SU-DHL-6 (cell line): ENCODE results near the gene NRARP.

ENCODE experiments used
- CTCF ChIP-seq: fragments of 200-600 bp; sonication (generic); IDR thresholded peaks from one replicate; pipeline ENCODE4 v1.5.1; 2017; ENCODE audit warnings: antibody characterized with exemption, mild to moderate bottlenecking, low read length, moderate library complexity; ENCODE audit not compliant: insufficient read depth, poor library complexity, severe bottlenecking
- EZH2phosphoT487 ChIP-seq: fragments of 200-600 bp; sonication (generic), shearing (Covaris generic); conservative IDR thresholded peaks from 2 replicates; pipeline ENCODE4 v1.6.1; 2018; ENCODE audit warnings: mild to moderate bottlenecking, antibody characterized with exemption, low read length, moderate library complexity, mixed read lengths

DNA sequence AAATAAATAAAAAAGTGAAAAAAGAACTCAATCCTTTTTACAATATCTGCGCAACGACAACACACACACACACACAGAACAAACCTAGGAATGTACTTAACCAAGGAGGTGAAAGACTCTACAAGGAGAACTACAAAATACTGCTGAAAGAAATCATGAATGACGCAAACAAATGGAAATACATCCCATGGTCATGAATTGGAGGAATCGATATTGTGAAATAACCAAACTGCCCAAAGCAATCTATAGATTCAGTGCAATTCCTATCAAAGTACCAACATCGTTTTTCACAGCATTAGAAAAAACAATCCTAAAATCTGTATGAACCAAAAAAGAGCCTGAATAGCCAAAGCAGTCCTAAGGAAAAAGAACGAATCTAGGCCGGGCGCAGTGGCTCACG, 29.9 kb upstream of the NRARP start:
- TF ChIP-seq CTCF (no peak), EZH2phosphoT487 (no peak)
